Osteoblast (primary cell): ENCODE data around the gene ARMC9. TPM values are rescaled to one million over a fixed set of nuclear protein-coding genes. Genes with fewer than 3 reads are reported as not detected.

Source experiments
- DNase-seq: peaks from one replicate; pipeline ENCODE4 v3.0.0; 2011; ENCODE audit warnings: low spot score, mixed read lengths; ENCODE audit not compliant: insufficient read length; ENCODE audit errors: missing footprints
- H2AFZ ChIP-seq: 2 replicates; pipeline ENCODE4 v1.6.0; 2011; ENCODE audit warnings: mild to moderate bottlenecking, low read length
- H3K27ac ChIP-seq: 2 replicates; pipeline ENCODE4 v1.5.1; 2011; ENCODE audit warnings: mild to moderate bottlenecking, low read depth, low read length, moderate library complexity
- H3K27me3 ChIP-seq: 2 replicates; pipeline ENCODE4 v1.6.0; 2012; ENCODE audit warnings: mild to moderate bottlenecking, control low read depth, inconsistent platforms, low read length, moderate library complexity; ENCODE audit not compliant: insufficient read depth
- H3K36me3 ChIP-seq: 2 replicates; pipeline ENCODE4 v1.5.1; 2011; ENCODE audit warnings: mild to moderate bottlenecking, low read length, control low read depth, moderate library complexity; ENCODE audit not compliant: insufficient read depth
- H3K4me1 ChIP-seq: 2 replicates; pipeline ENCODE4 v1.5.1; 2011; ENCODE audit warnings: mild to moderate bottlenecking, low read length, control low read depth, moderate library complexity; ENCODE audit not compliant: insufficient read depth
- H3K4me2 ChIP-seq: 2 replicates; pipeline ENCODE4 v1.6.0; 2011; ENCODE audit warnings: mild to moderate bottlenecking, low read length; ENCODE audit not compliant: insufficient read depth
- H3K4me3 ChIP-seq: fragments of 200-600 bp; sonication (generic); 3 replicates; pipeline ENCODE4 v1.5.1; 2012; ENCODE audit warnings: mild to moderate bottlenecking, low read length, inconsistent platforms; ENCODE audit not compliant: insufficient read depth
- H3K79me2 ChIP-seq: 2 replicates; pipeline ENCODE4 v1.6.0; 2012; ENCODE audit warnings: mild to moderate bottlenecking, low read length, control low read depth, inconsistent platforms; ENCODE audit not compliant: insufficient read depth
- H3K9me3 ChIP-seq: 2 replicates; pipeline ENCODE4 v1.5.1; 2011; ENCODE audit warnings: low read depth, low read length, control low read depth
- H4K20me1 ChIP-seq: 2 replicates; pipeline ENCODE4 v1.6.0; 2012; ENCODE audit warnings: mild to moderate bottlenecking, low read length, control low read depth; ENCODE audit not compliant: insufficient read depth
- total RNA-seq: library from RNA; depleted of rRNA; stranded (reverse); fragments of >200 nt; gene quantifications from 2 replicates; pipeline ENCODE4 v1.2.3, GENCODE V29; 2012
- TF ChIP-seq, protein P1 (sequence below): IDR thresholded peaks from 2 replicates; pipeline ENCODE4 v1.5.1; 2011; ENCODE audit warnings: mild to moderate bottlenecking, low read depth, low read length, moderate library complexity; ENCODE audit errors: extremely low read depth

ARMC9 gene
- total RNA-seq, 1 donor = 221 TPM

DNA sequence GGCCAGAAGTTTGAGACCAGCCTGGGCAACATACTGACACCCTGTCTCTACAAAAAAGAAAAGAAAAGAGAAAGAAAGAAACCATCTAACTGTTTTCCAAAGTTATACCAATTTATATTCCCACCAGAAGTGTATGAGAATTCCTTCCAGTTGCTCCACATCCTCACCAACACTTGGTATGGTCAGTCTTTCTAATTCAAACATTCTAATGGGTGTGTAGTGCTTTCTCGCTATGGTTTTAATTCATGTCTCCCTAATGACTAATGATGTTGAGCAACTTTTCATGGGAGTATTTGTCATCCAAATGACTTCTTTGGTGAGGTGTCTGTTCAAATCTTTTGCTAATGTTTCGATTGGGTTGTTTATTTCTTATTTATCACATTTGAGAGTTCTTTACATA is 186.5 kb downstream of the ARMC9 start:
- no peak overlapping the region for H3K4me2 ChIP-seq
- no peaks in the 10 kb centered on the region for H4K20me1 ChIP-seq
- H3K4me3 ChIP-seq = no peak overlapping the region
- no peak for DNase-seq
- peaks cover 20% of the 10 kb centered on the region for H3K4me1 ChIP-seq
- no peaks in the 10 kb centered on the region for H3K27me3 ChIP-seq
- H3K9me3 ChIP-seq = peaks cover 8% of the 10 kb centered on the region
- TF ChIP-seq, protein P1, sequence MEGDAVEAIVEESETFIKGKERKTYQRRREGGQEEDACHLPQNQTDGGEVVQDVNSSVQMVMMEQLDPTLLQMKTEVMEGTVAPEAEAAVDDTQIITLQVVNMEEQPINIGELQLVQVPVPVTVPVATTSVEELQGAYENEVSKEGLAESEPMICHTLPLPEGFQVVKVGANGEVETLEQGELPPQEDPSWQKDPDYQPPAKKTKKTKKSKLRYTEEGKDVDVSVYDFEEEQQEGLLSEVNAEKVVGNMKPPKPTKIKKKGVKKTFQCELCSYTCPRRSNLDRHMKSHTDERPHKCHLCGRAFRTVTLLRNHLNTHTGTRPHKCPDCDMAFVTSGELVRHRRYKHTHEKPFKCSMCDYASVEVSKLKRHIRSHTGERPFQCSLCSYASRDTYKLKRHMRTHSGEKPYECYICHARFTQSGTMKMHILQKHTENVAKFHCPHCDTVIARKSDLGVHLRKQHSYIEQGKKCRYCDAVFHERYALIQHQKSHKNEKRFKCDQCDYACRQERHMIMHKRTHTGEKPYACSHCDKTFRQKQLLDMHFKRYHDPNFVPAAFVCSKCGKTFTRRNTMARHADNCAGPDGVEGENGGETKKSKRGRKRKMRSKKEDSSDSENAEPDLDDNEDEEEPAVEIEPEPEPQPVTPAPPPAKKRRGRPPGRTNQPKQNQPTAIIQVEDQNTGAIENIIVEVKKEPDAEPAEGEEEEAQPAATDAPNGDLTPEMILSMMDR = no peak
- H3K27ac ChIP-seq = no peak overlapping the region
- no peaks in the 10 kb centered on the region for H3K79me2 ChIP-seq
- H3K36me3 ChIP-seq = no peaks in the 10 kb centered on the region
- H2AFZ ChIP-seq = no peak overlapping the region

DNA sequence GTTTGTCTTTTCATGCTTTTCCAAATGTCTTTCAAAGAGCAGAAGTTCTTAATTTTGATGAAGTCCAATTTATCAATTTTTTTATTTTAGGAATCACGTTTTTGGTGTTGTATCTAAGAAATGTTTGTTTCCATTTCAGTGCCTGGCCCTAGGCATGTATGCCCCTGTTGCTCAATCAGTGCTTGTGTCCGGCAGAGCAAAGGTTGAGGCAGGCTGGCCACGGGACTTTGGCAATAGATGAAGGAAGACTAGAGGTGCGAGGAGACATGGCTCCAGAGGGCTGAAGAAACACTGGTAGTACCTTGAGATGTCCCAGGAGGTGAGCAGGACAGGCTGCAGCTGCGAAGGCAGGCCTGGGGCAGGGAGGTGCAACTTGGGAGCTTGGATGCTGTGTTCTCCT is 187.0 kb downstream of the ARMC9 start:
- Histone ChIP-seq H3K79me2 (no peaks in the 10 kb centered on the region), H3K27me3 (no peaks in the 10 kb centered on the region), H2AFZ (no peak overlapping the region), H3K9me3 (peaks cover 8% of the 10 kb centered on the region), H3K27ac (no peak overlapping the region), H3K4me3 (no peak overlapping the region), H3K4me1 (peaks cover 20% of the 10 kb centered on the region), H3K4me2 (no peak overlapping the region), H3K36me3 (no peaks in the 10 kb centered on the region), H4K20me1 (no peaks in the 10 kb centered on the region)
- DNase-seq = peak; percentile 19
- TF ChIP-seq, protein P1 = no peak

DNA sequence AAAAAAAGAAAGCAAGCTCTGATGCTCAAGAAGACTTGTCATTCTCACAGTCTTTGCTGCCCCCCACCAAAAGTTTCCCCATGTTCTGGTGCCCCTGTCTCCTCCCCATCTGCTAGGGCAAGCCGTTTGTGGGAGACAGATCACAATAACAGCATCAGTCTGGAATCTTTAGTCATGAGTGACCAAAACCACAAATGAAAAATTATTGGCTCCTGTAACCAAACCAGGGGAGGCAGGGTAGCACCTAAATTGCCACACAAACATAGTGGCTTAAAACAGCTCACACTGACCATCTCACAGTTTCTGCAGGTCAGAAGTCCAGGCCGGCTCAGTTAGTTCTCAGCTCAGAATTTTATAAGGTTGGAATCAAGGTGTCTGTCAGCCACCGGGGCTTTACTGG is 188.0 kb downstream of the ARMC9 start:
- Histone ChIP-seq H3K4me1 (peaks cover 20% of the 10 kb centered on the region), H3K4me3 (no peak overlapping the region), H3K79me2 (no peaks in the 10 kb centered on the region), H2AFZ (no peak overlapping the region), H3K9me3 (peaks cover 8% of the 10 kb centered on the region), H3K27me3 (no peaks in the 10 kb centered on the region), H4K20me1 (no peaks in the 10 kb centered on the region), H3K36me3 (no peaks in the 10 kb centered on the region), H3K4me2 (peak overlapping the region; percentile 6), H3K27ac (peak overlapping the region; percentile 40)
- TF ChIP-seq, protein P1 = no peak
- peak; percentile 97 for DNase-seq

DNA sequence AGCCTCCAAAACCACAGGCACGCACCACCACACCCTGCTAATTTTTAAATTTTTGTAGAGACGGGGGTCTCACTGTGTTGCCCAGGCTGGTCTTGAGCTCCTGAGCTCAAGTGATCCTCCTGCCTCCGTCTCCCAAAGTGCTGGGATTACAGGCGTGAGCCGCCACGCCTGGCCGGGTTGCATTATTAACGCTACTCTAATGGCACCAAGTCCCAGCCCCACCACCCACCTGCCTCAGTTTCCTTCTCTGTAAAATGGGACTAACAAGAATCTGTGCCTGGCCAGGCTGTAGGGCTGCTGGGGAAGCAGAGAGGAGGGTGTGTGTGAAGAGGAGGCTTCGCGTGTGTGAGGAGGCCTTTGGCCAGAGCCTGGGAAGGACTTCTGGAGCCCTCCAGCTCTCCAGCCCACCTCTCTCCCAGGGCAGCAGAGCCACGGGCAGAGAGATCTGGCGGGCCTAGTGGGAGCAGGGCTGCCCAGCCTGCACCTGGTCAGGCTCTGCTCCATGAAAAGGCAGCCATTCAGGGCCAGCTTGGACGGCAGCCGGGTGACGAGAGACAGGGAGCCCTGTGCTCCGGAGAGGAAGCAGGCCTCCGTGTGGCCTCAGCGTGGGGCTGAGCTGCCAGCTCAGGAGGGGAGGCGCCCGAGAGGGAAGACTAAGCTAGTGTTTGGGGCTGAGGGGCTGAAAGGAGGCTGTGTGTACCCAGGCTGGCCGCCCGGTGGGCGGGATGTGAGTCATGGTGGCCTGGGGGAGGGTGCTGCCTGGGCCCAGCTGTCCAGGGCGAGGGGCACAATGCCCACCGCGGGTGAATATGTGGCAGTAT is 189.7 kb downstream of the ARMC9 start:
- no peak overlapping the region for H3K4me3 ChIP-seq

More for the DNA sequence above, 189.7 kb downstream of the ARMC9 start:
- H3K9me3 ChIP-seq = peaks cover 8% of the 10 kb centered on the region
- H4K20me1 ChIP-seq = no peaks in the 10 kb centered on the region
- no peaks in the 10 kb centered on the region for H3K36me3 ChIP-seq
- peak overlapping the region; percentile 24 for H3K27ac ChIP-seq
- H3K79me2 ChIP-seq = no peaks in the 10 kb centered on the region
- peaks cover 20% of the 10 kb centered on the region for H3K4me1 ChIP-seq
- no peaks in the 10 kb centered on the region for H3K27me3 ChIP-seq
- H3K4me2 ChIP-seq = peak overlapping the region; percentile 24
- H2AFZ ChIP-seq = peak overlapping the region; percentile 62
- DNase-seq = peak; percentile 96
- TF ChIP-seq, protein P1 = no peak
